Measurements from ENCODE around the gene PSMA3. TPM values are rescaled to one million over a fixed set of nuclear protein-coding genes. Genes with fewer than 3 reads are reported as not detected.

Gene PSMA3
- total RNA-seq, 1 donor from 2014 or later, result 232 TPM

- Histone ChIP-seq H3K36me3 (ENCODE audit: insufficient read depth, low read length) (peaks cover 3% of the 10 kb centered on the region), H3K9me3 (ENCODE audit: insufficient read depth, low read depth, low read length) (no peaks in the 10 kb centered on the region), H4K20me1 (ENCODE audit: insufficient read depth, low read length) (peaks cover 5% of the 10 kb centered on the region), H2AFZ (ENCODE audit: low read depth, low read length) (peak overlapping the region; percentile 81), H3K4me3 (ENCODE audit: insufficient read depth, low read depth, low read length) (peak overlapping the region; percentile 94), H3K4me2 (ENCODE audit: low read length) (peak overlapping the region; percentile 88), H3K4me1 (ENCODE audit: insufficient read depth, low read length) (peaks cover 4% of the 10 kb centered on the region), H3K9ac (ENCODE audit: low read length) (peak overlapping the region; percentile 99), H3K79me2 (ENCODE audit: insufficient read depth, low read length) (peaks cover 48% of the 10 kb centered on the region), H3K27me3 (ENCODE audit: insufficient read depth, low read length) (no peaks in the 10 kb centered on the region), H3K27ac (ENCODE audit: low read depth, low read length) (peak overlapping the region; percentile 96)
- H3K4me1 Mint-ChIP-seq (ENCODE audit: low read depth, unreplicated experiment), result no peaks in the 10 kb centered on the region
- H3K36me3 Mint-ChIP-seq (ENCODE audit: low read depth, unreplicated experiment), result no peaks in the 10 kb centered on the region
- DNase-seq (ENCODE audit: low read depth), result peak; percentile 2
- peak overlapping the region; percentile 96 for H3K27ac Mint-ChIP-seq (ENCODE audit: unreplicated experiment)
- H3K27me3 Mint-ChIP-seq (ENCODE audit: low read depth, unreplicated experiment), result no peaks in the 10 kb centered on the region
- no peak for FAIRE-seq
- no peaks in the 10 kb centered on the region for H3K9me3 Mint-ChIP-seq (ENCODE audit: unreplicated experiment)
- TF ChIP-seq EZH2 (IDR thresholded peaks at IDR 0.05; ENCODE audit: insufficient read depth, low read length) (no peak), CTCF (IDR thresholded peaks at IDR 0.05; ENCODE audit: insufficient read depth, low read depth, low read length) (no peak)
- peak overlapping the region; percentile 99 for H3K4me3 Mint-ChIP-seq (ENCODE audit: unreplicated experiment)
Measured at GRCh38 chr14:58200846-58201245, 43.8 kb upstream of the PSMA3 start.

- Mint-ChIP-seq H3K9me3 (ENCODE audit: unreplicated experiment) (no peaks in the 10 kb centered on the region), H3K27ac (ENCODE audit: unreplicated experiment) (no peak overlapping the region), H3K4me3 (ENCODE audit: unreplicated experiment) (no peak overlapping the region), H3K36me3 (ENCODE audit: low read depth, unreplicated experiment) (peaks cover 9% of the 10 kb centered on the region), H3K27me3 (ENCODE audit: low read depth, unreplicated experiment) (no peaks in the 10 kb centered on the region), H3K4me1 (ENCODE audit: low read depth, unreplicated experiment) (peaks cover 9% of the 10 kb centered on the region)
- no peak for FAIRE-seq
- no peak overlapping the region for H3K4me3 ChIP-seq (ENCODE audit: insufficient read depth, low read depth, low read length)
- no peak for DNase-seq (ENCODE audit: low read depth)
- no peak overlapping the region for H3K27ac ChIP-seq (ENCODE audit: low read depth, low read length)
- TF ChIP-seq CTCF (IDR thresholded peaks at IDR 0.05; ENCODE audit: insufficient read depth, low read depth, low read length), result no peak
- no peak for TF ChIP-seq EZH2 (IDR thresholded peaks at IDR 0.05; ENCODE audit: insufficient read depth, low read length)
- no peaks in the 10 kb centered on the region for H3K9me3 ChIP-seq (ENCODE audit: insufficient read depth, low read depth, low read length)
- H4K20me1 ChIP-seq (ENCODE audit: insufficient read depth, low read length), result peaks cover 5% of the 10 kb centered on the region
- no peak overlapping the region for H2AFZ ChIP-seq (ENCODE audit: low read depth, low read length)
- no peak overlapping the region for H3K9ac ChIP-seq (ENCODE audit: low read length)
- no peaks in the 10 kb centered on the region for H3K79me2 ChIP-seq (ENCODE audit: insufficient read depth, low read length)
- H3K4me1 ChIP-seq (ENCODE audit: insufficient read depth, low read length), result peaks cover 9% of the 10 kb centered on the region
- H3K27me3 ChIP-seq (ENCODE audit: insufficient read depth, low read length), result no peaks in the 10 kb centered on the region
- H3K36me3 ChIP-seq (ENCODE audit: insufficient read depth, low read length), result peaks cover 33% of the 10 kb centered on the region
- no peak overlapping the region for H3K4me2 ChIP-seq (ENCODE audit: low read length)
Measured at GRCh38 chr14:58213176-58213575, 31.5 kb upstream of the PSMA3 start.

GRCh38 chr14:58215191-58215914, 29.3 kb upstream of the PSMA3 start:
- peaks cover 9% of the 10 kb centered on the region for H3K4me1 Mint-ChIP-seq (ENCODE audit: low read depth, unreplicated experiment)
- TF ChIP-seq CTCF (IDR thresholded peaks at IDR 0.05; ENCODE audit: insufficient read depth, low read depth, low read length), result no peak
- TF ChIP-seq EZH2 (IDR thresholded peaks at IDR 0.05; ENCODE audit: insufficient read depth, low read length), result no peak
- no peak for DNase-seq (ENCODE audit: low read depth)
- H3K27ac Mint-ChIP-seq (ENCODE audit: unreplicated experiment), result peak overlapping the region; percentile 2
- H3K9me3 ChIP-seq (ENCODE audit: insufficient read depth, low read depth, low read length), result no peaks in the 10 kb centered on the region
- no peaks in the 10 kb centered on the region for H3K79me2 ChIP-seq (ENCODE audit: insufficient read depth, low read length)
- H4K20me1 ChIP-seq (ENCODE audit: insufficient read depth, low read length), result peaks cover 5% of the 10 kb centered on the region
- H3K27ac ChIP-seq (ENCODE audit: low read depth, low read length), result no peak overlapping the region
- peaks cover 21% of the 10 kb centered on the region for H3K36me3 ChIP-seq (ENCODE audit: insufficient read depth, low read length)
- H3K27me3 ChIP-seq (ENCODE audit: insufficient read depth, low read length), result no peaks in the 10 kb centered on the region
- no peak overlapping the region for H3K9ac ChIP-seq (ENCODE audit: low read length)
- H3K4me3 Mint-ChIP-seq (ENCODE audit: unreplicated experiment), result no peak overlapping the region
- H3K4me1 ChIP-seq (ENCODE audit: insufficient read depth, low read length), result peaks cover 9% of the 10 kb centered on the region
- no peak overlapping the region for H2AFZ ChIP-seq (ENCODE audit: low read depth, low read length)
- no peaks in the 10 kb centered on the region for H3K27me3 Mint-ChIP-seq (ENCODE audit: low read depth, unreplicated experiment)
- H3K4me2 ChIP-seq (ENCODE audit: low read length), result no peak overlapping the region
- peaks cover 9% of the 10 kb centered on the region for H3K36me3 Mint-ChIP-seq (ENCODE audit: low read depth, unreplicated experiment)
- H3K4me3 ChIP-seq (ENCODE audit: insufficient read depth, low read depth, low read length), result no peak overlapping the region
- FAIRE-seq, result no peak
- no peaks in the 10 kb centered on the region for H3K9me3 Mint-ChIP-seq (ENCODE audit: unreplicated experiment)

Data from astrocyte (in vitro differentiated cells and primary cell).